Smooth muscle cell (in vitro differentiated cells): ENCODE measurements around the gene CTNS. TPM values are rescaled to one million over a fixed set of nuclear protein-coding genes. Genes with fewer than 3 reads are reported as not detected.

Experiments
- DNase-seq: peaks from one replicate; lab custom pipeline; 2025; ENCODE audit not compliant: unreplicated experiment; lab: John Stamatoyannopoulos, UW
- H2AFZ ChIP-seq: fragments of 200-600 bp; sonication (generic); 2 replicates; pipeline ENCODE4 v1.6.0; 2016; ENCODE audit warnings: antibody characterized with exemption, low read depth, mild to moderate bottlenecking
- H3F3A ChIP-seq: fragments of 200-600 bp; sonication (generic); 2 replicates; pipeline ENCODE4 v1.6.0; 2017; ENCODE audit warnings: antibody characterized with exemption, low read depth
- H3K27ac ChIP-seq: fragments of 200-600 bp; sonication (generic); 2 replicates; pipeline ENCODE4 v1.5.1; 2016; ENCODE audit warnings: low read depth, mild to moderate bottlenecking
- H3K27me3 ChIP-seq: fragments of 200-600 bp; sonication (generic); 2 replicates; pipeline ENCODE4 v1.6.1; 2016; ENCODE audit warnings: low read depth, mild to moderate bottlenecking
- H3K36me3 ChIP-seq: fragments of 200-600 bp; sonication (generic); 2 replicates; pipeline ENCODE4 v1.5.1; 2016; ENCODE audit warnings: low read depth
- H3K4me1 ChIP-seq: fragments of 200-600 bp; sonication (generic); 2 replicates; pipeline ENCODE4 v1.5.1; 2016; ENCODE audit warnings: low read depth
- H3K4me2 ChIP-seq: fragments of 200-600 bp; sonication (generic); 2 replicates; pipeline ENCODE4 v1.6.0; 2016; ENCODE audit warnings: mild to moderate bottlenecking
- H3K4me3 ChIP-seq: fragments of 200-600 bp; sonication (generic); 2 replicates; pipeline ENCODE4 v1.5.1; 2016; ENCODE audit warnings: mild to moderate bottlenecking
- H3K79me2 ChIP-seq: fragments of 200-600 bp; sonication (generic); 2 replicates; pipeline ENCODE4 v1.6.0; 2016; ENCODE audit warnings: low read depth, mild to moderate bottlenecking
- H3K9ac ChIP-seq: fragments of 200-600 bp; sonication (generic); 2 replicates; pipeline ENCODE4 v1.6.0; 2016; ENCODE audit warnings: low read depth
- H3K9me3 ChIP-seq: fragments of 200-600 bp; sonication (generic); replicated peaks from 2 replicates; pipeline ENCODE4 v1.5.1; 2016; ENCODE audit warnings: low read depth
- H4K20me1 ChIP-seq: fragments of 200-600 bp; sonication (generic); 2 replicates; pipeline ENCODE4 v1.6.0; 2016; ENCODE audit warnings: low read depth
- WGBS: methylation state at CpG from one replicate; pipeline ENCODE4 v1.1.7; 2016; ENCODE audit warnings: low lambda C conversion rate; 5-methylcytosine and 5-hydroxymethylcytosine counted together
- polyA plus RNA-seq: library from polyadenylated mRNA; unstranded; fragments of >200 nt; fragmentation: Nextera tagmentation; extraction: Ambion mirVana; gene quantifications from 2 replicates; pipeline ENCODE4 v1.2.1, GENCODE V29; 2016
- total RNA-seq: library from RNA; depleted of rRNA; stranded (reverse); fragments of >200 nt; gene quantifications from 2 replicates; pipeline ENCODE4 v1.2.3, GENCODE V29; 2014
- TF ChIP-seq, protein P1 (sequence below): fragments of 200-600 bp; sonication (generic); IDR thresholded peaks from 2 replicates; pipeline ENCODE4 v1.5.1; 2017; ENCODE audit warnings: borderline replicate concordance, mild to moderate bottlenecking, antibody characterized with exemption; ENCODE audit not compliant: insufficient read depth, poor library complexity, severe bottlenecking

The CTNS gene
- total and polyA plus RNA-seq, 2 experiments from 2014 or later, result 13.7 to 24.9 TPM

DNA sequence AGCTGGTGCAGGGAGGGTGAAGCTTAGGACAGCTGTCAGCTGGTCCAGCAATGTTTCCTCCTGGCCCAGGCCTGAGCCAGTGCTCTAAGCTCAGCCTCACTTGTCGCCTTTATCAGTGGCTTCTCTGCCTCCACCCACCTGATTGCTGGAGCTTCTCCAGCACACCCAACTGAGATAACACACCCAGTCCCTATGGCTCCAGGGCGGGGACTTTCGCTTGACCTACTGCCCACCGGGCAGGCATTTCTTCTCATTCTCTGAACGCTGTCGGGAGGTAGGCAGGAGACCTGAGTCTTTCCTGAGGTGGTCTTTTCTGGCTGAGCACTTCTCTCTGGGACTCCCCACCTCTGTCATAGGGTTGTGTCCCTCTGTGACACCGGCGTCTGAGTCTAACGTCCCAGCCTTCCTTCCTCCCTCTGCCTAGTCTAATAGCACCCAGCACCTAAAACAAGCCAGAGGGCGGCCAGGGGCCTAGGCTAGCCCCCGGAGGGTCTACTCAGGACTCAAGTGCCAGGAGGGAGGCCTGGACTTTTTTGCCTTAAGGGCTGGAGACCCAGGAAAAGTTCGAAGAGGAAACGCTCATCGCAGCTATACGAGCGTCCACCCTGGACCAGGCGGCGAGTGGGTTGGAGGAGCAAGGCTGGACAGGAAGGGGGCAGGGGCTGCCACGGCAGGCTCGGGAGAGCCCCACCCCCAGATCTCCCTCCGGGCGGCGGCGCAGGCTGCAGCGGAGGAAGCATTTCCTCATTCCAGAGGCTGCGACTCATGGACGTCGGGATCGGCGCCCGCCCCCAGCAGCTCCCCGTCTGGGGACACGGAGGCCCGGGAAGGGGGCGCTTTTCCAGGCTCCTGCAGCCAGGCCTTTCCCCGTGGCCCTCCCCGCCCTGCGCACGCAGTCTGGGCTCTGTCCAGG lies 31.1 kb downstream of the CTNS start:
- H3F3A ChIP-seq, result peaks cover 6% of the 10 kb centered on the region
- H3K9me3 ChIP-seq, result no peaks in the 10 kb centered on the region
- no peaks in the 10 kb centered on the region for H3K36me3 ChIP-seq
- no peak overlapping the region for H2AFZ ChIP-seq
- H3K4me2 ChIP-seq, result peak overlapping the region; percentile 93
- H3K9ac ChIP-seq, result peak overlapping the region; percentile 96
- peaks cover 42% of the 10 kb centered on the region for H3K79me2 ChIP-seq
- peak overlapping the region; percentile 69 for H3K4me3 ChIP-seq
- TF ChIP-seq, protein P1, sequence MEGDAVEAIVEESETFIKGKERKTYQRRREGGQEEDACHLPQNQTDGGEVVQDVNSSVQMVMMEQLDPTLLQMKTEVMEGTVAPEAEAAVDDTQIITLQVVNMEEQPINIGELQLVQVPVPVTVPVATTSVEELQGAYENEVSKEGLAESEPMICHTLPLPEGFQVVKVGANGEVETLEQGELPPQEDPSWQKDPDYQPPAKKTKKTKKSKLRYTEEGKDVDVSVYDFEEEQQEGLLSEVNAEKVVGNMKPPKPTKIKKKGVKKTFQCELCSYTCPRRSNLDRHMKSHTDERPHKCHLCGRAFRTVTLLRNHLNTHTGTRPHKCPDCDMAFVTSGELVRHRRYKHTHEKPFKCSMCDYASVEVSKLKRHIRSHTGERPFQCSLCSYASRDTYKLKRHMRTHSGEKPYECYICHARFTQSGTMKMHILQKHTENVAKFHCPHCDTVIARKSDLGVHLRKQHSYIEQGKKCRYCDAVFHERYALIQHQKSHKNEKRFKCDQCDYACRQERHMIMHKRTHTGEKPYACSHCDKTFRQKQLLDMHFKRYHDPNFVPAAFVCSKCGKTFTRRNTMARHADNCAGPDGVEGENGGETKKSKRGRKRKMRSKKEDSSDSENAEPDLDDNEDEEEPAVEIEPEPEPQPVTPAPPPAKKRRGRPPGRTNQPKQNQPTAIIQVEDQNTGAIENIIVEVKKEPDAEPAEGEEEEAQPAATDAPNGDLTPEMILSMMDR, result no peak
- peak; percentile 96 for DNase-seq
- H3K27ac ChIP-seq, result peak overlapping the region; percentile 97
- 3% methylated on average over 38 of the region's 39 CpGs for WGBS
- H3K4me1 ChIP-seq, result peaks cover 9% of the 10 kb centered on the region
- H3K27me3 ChIP-seq, result no peaks in the 10 kb centered on the region
- H4K20me1 ChIP-seq, result peaks cover 61% of the 10 kb centered on the region

DNA sequence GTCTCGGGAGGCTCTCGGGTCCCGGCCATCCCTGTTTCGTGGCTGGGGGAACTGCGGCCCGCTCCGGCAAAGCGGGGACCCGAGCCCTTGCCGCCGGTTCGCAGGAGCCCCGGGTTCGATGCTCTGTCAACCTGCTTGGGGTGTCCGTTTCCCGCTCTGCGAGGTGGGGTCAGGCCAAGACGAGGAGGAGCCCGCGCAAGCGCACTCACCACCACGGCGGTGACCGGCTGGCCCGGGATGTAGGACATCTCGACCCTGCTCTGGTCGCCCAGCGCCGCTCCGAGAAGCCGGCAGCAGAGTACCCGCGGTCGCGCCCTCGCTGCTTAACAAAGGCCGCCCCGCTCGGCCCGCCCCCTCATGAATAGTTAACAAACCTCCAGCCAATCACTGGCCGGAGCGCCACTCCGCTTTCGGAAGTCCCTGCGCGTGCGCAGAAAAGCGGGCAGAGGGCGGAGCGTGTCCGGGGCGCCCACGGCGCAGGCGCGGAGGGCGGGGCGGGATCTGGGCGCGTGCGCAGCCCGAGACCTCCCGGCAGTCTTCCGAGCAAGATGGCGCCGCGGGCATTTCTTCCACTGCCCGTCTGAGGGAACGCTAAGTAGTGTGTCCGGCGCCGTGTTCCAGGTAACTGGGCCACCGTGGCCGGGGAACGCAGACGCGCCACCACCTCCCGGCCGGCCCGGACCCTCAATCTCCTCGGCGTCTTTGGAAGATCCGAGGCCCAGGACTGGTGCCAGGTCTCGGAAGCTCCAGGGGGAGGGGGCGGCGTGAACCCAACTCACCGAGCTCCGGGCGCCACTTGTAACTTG lies 31.9 kb downstream of the CTNS start, which contains the start of the genes EMC6 and TAX1BP3:
Gene EMC6 (plus strand): TSS at position 534 of the 806 bp plus-strand sequence. CDS start 335 bp downstream, outside the sequence.
Gene TAX1BP3 (minus strand): TSS at position 300 of the 806 bp plus-strand sequence. CDS start 52 bp downstream, at position 248.
- Histone ChIP-seq H3K4me2 (peak within 1 kb of the TSS; percentile 93), H3K9ac (peak within 1 kb of the TSS; percentile 96), H3K27me3 (no peaks in the 10 kb centered on the region), H3K79me2 (peaks cover 42% of the 10 kb centered on the region), H2AFZ (peak within 1 kb of the TSS; percentile 57), H3F3A (peaks cover 6% of the 10 kb centered on the region), H3K27ac (peak within 1 kb of the TSS; percentile 97), H3K4me1 (peaks cover 9% of the 10 kb centered on the region), H4K20me1 (peaks cover 53% of the 10 kb centered on the region), H3K9me3 (no peaks in the 10 kb centered on the region), H3K36me3 (no peaks in the 10 kb centered on the region), H3K4me3 (peak within 1 kb of the TSS; percentile 69)
- WGBS, result under 1% methylated on average over 85 of the region's 89 CpGs
- TF ChIP-seq, protein P1, result no peak
- DNase-seq, result peak; percentile 97

DNA sequence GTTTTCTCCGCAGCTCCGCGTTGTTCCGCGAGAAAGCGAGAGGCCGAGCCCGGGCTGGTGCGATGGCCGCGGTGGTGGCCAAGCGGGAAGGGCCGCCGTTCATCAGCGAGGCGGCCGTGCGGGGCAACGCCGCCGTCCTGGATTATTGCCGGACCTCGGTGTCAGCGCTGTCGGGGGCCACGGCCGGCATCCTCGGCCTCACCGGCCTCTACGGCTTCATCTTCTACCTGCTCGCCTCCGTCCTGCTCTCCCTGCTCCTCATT lies 32.5 kb downstream of the CTNS start:
- Histone ChIP-seq H3K4me1 (peaks cover 9% of the 10 kb centered on the region), H3K9ac (peak overlapping the region; percentile 89), H3K36me3 (no peaks in the 10 kb centered on the region), H3K4me3 (peak overlapping the region; percentile 69), H3K27me3 (no peaks in the 10 kb centered on the region), H3F3A (peaks cover 6% of the 10 kb centered on the region), H3K79me2 (peaks cover 42% of the 10 kb centered on the region), H4K20me1 (peaks cover 48% of the 10 kb centered on the region), H3K27ac (peak overlapping the region; percentile 70), H3K9me3 (no peaks in the 10 kb centered on the region), H2AFZ (no peak overlapping the region), H3K4me2 (peak overlapping the region; percentile 90)
- TF ChIP-seq, protein P1, result no peak
- WGBS, result 1% methylated on average over 28 of the region's 32 CpGs
- no peak for DNase-seq
